GM19023 (cell line): ENCODE measurements around the gene TAF4B.
A peak's percentile ranks its signal among the peaks of the same experiment; 100 is the strongest.
"Not testable (repeated sequence)": the region's sequence is repeated elsewhere in the genome, so short reads cannot be mapped to it uniquely, and the experiment has no call there.

Experiments
- ATAC-seq: cut with Tn5 transposase; IDR thresholded peaks from one replicate; pipeline ENCODE4 v1.9.1; 2021; ENCODE audit warnings: mild to moderate bottlenecking, moderate library complexity; ENCODE audit not compliant: unreplicated experiment

Gene TAF4B

DNA sequence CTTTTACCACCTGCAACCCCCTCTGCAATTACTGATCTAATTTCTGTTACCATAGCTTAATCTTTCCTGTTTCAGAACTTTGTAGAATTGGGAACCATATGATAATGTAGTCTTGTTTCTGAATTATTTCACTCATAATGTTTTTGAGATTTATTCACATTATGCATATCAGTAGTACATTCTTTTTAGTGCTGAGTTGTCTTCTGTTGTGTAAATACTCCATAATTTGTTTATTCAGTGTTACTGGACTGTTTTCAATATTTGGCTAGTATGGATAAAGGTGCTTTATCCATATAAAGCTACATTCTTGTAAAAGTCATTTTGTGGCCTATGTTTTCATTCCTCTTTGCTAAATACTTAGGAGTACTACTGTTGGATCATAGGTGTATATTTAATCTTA, 152.5 kb downstream of the TAF4B start:
- ATAC-seq: no peak

DNA sequence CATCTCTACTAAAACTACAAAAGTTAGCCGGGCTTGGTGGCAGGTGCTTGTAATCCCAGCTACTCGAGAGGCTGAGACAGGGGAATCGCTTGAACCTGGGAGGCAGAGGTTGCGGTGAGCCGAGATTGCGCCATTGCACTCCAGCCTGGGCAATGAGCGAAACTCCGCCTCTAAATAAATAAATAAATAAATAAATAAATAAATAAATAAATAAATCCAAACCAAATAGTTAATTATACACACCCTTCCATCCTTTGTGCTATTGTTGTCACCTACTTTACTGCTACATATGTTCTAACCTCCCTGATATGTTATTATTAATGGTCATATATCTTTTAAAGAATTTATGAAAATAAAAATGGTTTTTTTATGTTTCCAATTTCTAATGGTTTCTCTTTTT, 155.3 kb downstream of the TAF4B start:
- not testable (repeated sequence) for ATAC-seq

DNA sequence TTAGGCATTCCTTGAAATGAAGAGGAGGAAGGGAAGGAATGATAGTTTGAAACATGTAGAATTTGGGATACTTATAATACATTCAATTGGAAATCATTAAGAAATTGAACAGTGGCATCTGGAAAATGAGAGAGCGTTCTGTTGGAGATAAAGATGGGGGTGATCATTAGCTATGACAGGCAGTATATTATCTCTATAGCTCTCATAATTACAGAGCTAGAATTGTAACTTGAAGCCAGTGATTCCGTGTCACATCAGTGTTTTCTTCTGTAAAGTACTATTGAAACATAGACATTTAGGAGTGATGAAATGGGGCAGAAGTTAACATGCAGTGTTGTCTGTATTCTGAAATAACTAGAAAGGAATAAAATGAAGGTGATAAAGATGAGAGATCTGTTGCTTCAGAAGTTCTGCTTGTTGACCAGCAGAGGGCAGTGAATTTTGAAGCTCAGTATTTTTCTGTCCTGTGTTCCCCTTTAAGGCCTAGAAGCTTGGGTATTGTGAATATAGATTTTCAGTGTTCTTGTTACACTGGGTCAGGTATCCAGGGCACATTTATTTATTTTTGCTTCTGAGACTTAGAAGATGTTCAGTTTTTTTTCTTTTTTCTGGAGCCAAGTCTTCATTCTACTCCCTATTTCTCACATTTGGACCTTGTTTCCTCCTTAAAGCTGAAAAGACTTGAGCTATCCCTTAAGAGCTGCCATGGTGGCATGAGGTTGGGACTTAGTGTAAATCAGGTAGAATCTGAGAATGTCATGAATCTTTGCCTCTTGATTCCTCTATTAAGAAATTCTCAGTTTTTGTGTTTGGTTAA, 157.4 kb downstream of the TAF4B start:
- ATAC-seq: peak; percentile 80

DNA sequence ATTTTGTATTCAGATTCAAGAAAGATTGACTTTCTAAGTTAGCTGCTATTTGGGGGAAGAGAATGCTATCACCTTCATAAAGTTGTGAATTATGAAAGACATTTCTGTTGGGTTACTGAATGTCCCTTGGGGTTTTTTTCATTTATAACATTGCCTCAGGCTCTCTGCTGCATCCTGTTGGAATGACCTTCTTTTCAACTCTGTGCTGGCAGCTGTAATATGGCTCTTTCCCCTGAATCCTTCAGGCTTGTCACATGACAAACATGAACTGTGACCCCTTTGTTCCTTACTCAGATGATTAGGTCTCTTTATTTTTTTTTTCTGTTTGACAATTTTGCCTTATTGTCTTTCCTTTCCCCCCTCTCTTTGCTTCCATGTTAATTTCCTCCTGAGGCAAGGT, 159.8 kb downstream of the TAF4B start:
- no peak for ATAC-seq

DNA sequence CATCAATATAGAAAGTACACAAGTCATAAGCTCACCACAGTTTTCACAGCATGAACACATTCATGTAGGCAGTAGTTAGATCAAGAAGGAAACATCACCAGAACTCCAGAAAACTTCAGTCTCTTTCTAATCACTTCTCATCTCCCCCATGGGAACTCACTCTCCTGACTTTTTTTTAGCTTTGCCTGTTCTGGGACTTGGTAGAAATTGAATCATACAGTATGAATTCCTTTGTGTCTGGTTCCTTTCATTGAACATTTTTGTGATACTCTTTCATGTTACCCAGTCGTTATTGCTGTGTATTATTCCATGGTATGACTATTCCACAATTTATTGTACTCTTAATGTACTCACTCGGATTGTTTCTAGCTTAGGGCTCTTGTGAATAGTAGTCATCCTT, 160.2 kb downstream of the TAF4B start:
- ATAC-seq: no peak

DNA sequence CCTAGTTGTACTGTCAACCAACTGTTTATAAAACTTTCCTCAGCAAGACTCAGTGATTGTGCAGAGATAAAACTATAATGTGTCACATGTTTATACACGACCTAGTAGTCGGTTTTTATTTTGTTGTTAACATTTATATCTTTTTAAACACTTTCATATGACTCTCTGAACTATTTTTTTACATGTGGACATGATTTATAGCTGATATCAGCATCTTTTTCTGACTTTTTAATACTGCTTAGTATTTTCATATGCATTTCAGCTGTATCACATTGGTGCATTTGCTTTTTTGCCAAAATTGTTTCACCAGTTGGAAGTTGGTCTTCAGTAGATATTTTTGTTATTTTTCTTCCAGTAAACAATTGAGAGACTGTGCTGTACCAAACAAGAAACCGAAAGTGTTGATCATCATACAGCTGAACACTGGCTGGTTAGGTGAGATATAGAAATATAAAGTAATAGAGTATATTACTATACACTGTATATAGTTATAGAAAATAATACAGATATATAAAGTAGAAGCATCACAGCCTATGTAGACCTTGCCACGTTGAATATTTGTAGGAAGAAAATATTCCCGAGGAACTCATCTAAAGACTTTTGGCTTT, 167.9 kb downstream of the TAF4B start:
- ATAC-seq: no peak

DNA sequence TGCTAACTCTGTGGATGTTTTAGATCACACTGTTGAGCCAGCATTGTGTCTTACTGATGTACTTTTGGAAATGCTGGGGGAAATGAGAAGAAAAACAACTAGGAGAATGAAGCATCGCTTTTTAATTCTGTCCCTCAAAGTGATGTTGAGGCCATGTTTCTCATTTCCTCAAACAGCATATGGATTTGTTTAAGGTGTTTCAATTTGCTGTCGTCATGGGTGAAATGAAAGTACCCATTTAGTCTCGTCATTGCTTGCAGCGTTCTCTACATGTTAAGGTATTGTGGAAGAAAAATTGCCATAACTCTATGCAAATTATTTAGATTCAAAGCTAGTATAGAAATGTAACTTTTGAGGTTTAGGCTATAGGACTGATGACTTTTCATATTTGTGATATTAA, 170.8 kb downstream of the TAF4B start:
- no peak for ATAC-seq

DNA sequence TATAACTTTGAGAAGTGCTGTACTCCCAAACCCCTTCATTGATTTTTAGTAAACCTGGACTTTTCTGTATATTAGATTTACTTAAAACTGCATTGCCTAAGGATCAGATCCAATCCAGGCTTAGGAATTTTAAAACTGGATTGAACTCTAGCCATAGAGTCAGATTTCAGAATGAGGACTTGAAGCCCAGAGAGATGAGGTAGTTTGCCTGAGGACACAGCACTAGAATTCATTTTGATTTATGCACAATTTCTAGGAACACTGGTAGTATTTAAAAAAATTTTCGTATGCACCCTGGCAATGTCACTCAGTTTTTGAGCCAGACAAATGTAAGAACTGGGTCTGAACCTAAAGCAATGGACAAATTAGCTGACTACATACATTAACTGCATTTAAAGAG, 177.2 kb downstream of the TAF4B start:
- ATAC-seq: no peak

DNA sequence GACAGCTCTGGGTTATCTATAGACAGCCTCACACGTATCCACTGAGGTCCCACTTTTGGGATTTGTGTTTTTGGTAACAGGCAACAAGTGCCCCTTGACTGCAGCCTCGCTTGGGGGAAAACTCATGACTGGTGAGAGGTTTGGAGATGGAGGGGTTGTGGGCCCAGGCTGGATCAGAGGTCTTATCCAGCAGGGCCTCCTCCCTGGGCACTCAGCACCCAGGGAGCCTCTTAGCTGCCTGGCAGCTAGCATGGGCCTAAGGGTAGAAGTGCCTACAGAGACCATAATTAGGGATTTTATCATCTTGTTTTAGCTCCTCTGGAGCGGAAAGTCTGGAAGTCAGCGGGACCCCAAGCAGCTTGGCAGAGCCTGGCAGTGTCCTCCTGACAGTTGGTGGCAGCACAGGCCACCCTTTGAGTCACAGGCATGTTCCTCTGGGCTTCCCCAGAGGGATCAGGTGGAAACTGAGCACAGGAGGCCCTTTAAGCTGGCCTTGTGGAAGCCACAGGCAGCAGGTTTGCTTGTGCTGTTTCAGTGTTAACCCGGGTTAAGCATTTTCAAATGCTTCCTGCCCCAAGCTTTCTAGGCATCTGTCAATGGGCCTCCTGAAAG, 179.1 kb downstream of the TAF4B start:
- ATAC-seq: peak; percentile 88

DNA sequence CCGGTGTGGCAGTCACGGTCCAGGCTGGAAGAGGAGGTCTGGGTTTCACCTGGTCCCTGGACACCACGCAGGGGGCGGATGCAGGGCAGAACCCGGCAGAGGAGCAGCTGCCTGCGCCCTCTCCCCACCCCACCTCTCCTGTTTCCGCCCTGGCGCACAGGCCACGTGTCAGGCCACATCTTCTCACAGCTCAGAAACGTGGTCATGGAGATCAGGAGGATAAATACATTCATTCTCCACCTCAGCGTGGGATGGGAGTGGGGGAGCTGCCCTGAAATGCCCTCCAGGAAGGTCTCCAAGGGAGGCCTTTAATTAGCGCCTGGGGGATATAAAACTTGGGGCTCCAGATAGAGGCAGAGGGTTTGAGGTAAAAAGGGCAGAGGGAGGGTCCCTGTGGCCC, 180.1 kb downstream of the TAF4B start:
- no peak for ATAC-seq

DNA sequence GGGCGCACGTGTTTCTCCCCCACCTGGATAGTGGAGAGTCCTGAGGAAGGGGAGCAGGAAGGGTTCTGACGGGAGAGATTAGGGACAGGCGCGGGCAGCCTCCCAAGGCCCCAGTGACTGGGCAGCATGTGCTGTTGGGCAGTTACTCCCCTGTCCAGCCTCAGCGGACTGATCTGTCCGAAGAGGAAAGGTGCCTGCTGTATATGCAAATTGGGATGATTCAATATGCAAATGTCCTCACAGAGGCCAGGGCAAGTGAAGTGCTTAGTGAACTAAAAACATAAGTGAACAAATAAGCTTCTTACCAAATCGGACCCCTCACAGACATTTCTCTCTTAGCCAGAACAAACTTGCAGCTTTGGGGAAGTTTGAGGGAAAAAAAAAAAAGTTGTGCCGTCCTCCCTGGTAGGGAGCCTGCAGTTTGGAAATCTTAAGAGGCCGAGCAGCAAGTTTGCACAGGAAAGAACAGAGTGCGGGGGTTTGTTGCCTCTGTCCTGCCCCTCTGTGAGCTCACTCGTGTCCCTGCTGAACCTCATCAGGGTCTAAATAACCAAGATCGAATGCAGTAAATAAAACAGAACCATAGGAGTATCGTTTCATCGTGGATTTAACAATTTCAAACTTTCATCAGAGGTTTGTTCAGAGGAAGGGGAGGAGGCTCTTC, 180.7 kb downstream of the TAF4B start:
- ATAC-seq: no peak

DNA sequence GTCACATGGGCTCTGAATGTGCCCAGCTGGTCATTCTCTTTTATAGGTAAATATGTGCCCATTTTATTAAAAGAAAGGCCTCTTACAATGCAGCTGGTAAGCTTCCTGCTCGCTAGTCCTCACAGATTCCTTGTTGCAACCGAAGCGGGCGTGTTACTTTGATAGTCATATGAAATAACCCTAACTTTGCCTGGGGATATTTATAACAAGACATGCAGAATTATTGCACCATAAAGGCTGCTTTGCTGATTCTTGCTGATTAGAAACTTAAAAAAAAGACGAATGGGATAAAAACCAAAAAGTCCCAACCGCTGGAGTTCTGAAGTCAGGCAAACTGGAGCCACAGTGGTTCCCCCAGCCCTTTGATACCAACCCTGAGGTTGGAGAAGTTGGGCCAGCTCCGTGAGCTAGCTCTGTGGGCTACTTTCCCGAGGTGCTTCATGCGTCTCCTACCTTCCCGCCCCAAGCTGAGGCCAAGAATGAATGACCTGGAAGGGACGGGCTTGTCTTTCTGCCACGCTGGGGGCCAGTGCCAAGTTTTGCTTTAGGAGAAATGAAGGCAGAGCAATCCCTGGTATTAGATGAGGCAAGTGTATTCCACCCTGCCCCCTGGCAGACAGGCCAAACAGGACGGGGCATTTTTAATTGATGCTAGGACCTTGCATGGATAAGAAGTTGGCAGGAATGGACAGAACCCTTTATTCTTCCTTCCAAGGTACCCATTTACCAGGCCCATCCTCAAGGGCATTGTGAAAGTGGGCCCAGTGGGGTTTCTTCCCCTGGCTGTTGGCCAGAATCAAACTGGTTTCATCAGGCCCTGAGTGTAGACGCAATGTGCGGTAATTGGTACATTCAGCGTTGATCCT, 181.7 kb downstream of the TAF4B start:
- no peak for ATAC-seq

DNA sequence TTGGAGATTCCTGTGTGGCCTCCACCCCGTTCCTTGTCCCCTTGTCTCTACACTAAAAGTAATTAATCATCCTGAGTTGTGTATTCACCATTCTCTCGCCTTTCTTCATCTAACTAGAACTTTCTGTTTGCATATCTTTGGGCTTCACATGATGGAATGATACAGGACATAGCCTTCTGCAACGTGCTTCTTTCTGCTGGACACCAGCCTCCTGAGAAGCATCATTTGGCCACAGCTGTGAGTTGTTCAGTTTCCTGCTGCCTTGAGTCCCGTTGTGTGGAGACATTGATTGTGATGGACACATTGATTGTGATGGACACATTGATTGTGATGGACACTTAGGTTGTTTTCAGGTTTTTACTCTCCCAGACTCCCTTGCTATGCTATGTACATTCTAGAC, 182.8 kb downstream of the TAF4B start:
- ATAC-seq: no peak

DNA sequence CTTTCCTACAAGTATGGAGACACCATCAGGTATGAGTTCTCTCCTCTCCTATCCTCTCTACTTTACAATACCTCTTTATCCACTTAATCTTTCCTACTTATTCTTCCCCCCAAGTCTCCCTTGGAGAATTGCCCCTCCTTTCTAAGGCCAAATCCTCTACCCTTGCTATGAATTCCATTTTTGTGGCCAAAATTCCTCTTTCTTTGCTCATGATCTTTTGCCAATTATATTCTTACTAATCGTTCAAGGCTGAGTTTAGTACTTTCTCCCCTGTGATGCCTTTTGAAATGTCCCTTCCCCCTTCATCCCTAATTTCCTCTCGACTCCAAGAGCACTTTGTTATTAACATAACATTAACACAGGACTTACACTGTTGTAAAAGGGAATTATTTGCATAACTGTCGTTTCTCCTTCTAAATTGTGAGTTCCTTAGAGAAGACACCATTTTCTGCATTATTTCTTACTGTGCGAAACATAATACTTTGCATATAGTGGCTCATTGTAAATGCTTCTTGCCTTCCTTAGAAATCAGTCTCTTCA, 188.7 kb downstream of the TAF4B start:
- no peak for ATAC-seq

DNA sequence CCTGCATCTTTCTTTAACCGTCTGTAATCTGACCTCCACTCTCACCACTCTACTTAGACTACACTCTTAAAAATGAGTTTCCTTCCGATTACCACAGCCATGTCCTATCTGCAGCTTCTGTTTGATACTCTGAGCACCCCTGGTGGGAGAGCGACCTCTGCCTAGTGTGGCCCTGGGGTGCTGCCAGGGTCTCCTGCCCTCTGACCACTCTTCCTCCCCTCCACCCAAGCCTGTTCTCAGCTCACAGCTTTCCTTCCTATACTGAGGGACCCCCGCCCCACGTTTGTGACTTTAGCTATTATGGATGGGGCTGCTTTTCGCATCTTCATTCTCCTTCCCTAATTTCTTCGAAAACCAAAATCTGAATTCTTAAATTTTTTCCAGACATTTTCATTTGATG, 189.4 kb downstream of the TAF4B start:
- ATAC-seq: no peak

DNA sequence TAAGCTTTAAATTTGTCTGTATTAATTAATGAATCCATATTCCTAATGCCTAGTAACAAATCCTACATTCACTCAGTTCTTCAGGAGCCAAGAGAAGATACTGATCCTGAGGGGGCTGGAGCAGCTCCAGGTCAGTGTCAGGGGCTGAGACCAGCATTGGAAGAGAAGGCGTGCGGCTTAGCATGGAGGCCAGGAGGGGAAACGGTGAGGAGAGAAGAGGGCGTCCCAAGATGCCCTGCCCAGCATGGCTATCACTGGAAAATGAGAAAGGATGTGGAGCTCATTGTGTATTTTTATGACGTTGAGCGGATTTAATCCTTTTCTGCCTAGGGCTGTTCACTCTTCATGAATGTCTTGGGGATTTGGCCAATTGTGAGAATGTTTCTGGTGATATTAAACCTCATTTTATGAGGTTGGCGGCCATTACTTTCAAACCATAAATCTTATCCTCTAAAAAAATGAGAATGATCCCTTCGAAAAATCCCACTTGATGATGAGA, 190.5 kb downstream of the TAF4B start:
- ATAC-seq: no peak

DNA sequence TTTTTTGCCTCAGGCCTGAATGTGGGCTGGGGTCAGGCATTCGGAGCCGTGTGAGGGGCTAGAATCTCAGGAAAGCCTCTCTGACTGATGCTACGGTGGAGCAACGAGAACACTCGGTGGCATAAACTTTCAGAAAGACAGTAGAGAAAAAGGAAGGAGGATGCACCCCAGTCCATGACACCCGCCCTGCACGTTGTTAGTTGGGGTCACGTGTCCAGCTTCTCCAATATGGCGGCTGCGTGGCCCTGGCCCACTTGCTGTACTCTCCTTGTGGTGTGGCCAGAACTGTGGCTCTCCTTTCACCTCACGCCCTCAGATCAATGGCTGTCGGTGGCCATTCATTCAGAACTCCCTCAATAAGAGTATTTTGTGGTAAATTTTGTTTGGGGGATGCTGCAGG, 190.9 kb downstream of the TAF4B start:
- ATAC-seq: no peak

DNA sequence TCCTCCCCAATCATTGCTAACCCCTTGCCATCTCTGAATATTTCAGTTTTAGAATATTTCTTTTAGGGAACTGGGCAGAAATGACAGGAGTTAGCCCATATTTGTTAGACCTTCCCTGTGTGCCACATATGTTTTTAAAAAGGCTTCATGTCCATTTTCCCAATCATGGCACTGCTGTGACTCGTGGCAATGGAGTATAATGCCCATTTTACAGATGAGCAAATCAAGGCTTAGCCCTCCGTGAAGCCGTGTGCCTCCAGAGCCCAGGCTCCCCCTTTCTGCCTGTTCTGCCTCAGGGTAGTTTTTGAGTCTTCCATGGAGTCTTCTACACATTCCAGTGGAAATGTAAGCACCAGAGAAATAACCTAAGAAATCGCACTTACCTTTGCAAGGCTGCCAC, 192.0 kb downstream of the TAF4B start:
- no peak for ATAC-seq

DNA sequence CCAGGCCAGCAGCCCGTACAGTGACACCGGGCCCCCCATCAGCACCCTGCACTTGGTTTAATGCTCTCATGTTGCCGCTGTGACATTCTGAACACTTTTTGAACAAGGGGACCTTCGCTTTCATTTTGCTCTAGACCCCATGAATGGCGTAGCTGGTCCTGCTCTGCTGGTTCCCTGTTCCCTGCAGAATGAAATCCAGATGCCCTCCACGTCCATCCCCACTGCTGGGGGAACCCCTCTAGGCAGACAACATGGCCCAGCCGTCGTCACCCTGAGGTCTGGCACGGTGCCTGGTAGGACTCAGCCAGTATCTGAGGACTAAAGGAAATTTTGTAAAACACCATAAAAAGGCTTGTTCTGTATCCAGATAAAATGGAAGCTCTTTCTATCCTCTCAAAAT, 193.5 kb downstream of the TAF4B start:
- no peak for ATAC-seq

DNA sequence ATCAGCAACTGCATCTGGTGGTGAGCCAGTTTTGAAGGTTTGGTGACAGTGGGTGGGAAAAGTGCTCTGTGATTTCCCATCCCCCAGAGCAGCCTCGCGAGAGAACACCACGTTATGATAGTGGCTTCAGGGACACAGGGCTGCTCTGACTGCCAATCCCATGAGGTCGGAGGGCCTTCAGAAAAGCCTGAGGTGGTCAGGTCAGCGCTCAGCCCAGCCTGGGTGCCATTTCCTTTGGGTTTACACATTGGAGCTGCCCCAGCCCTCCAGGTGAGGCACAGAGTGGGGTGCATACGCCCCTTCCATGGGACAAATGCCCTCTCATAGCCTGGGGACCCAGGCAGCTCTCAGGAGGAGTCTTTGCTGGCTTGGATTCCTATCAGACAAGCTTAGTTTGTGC, 195.3 kb downstream of the TAF4B start:
- no peak for ATAC-seq
